PC-9 (cell line): ENCODE data around the gene RSAD1. TPM values are rescaled to one million over a fixed set of nuclear protein-coding genes. Genes with fewer than 3 reads are reported as not detected.

ENCODE experiments used
- BruUV-seq: library from RNA; stranded (reverse); fragments of 400-500 nt; replicated peaks from 2 replicates; lab custom pipeline; 2021; lab: Mats Ljungman, UMichigan
- CTCF ChIA-PET: fragments of 300-600 bp; sonication (Branson Sonifier 250); formaldehyde crosslinking; loops from one replicate; lab custom pipeline; 2022; ENCODE audit warnings: antibody characterized with exemption; lab: Charles Lee
- POLR2A ChIA-PET: fragments of 300-600 bp; sonication (Branson Sonifier 250); formaldehyde crosslinking; loops from one replicate; lab custom pipeline; 2022; ENCODE audit warnings: antibody characterized with exemption; ENCODE audit not compliant: unreplicated experiment; lab: Charles Lee
- DNase-seq, 2 experiments: peaks; one replicate each; pipeline versions ENCODE4 v3.0.0 to v3.0.0-alpha.2; 2015 to 2022; ENCODE audit warnings: mixed read lengths in 1 of 2
- H2AFZ ChIP-seq: fragments of 200-600 bp; sonication (generic); 2 replicates; pipeline ENCODE4 v1.8.1; 2017; ENCODE audit warnings: antibody characterized with exemption
- H3F3A ChIP-seq: fragments of 200-600 bp; sonication (generic); 2 replicates; pipeline ENCODE4 v1.8.1; 2017; ENCODE audit warnings: antibody characterized with exemption, mild to moderate bottlenecking, low read depth; ENCODE audit not compliant: insufficient read depth
- H3K27ac ChIP-seq: fragments of 200-600 bp; sonication (generic); 2 replicates; pipeline ENCODE4 v1.6.1; 2016; ENCODE audit warnings: mixed run types
- H3K27me3 ChIP-seq: fragments of 200-600 bp; sonication (generic); 2 replicates; pipeline ENCODE4 v1.6.1; 2016; ENCODE audit warnings: low read depth, mixed run types; ENCODE audit not compliant: insufficient read depth
- H3K36me3 ChIP-seq: fragments of 200-600 bp; sonication (generic); 2 replicates; pipeline ENCODE4 v1.6.1; 2016; ENCODE audit warnings: low read depth, mixed run types
- H3K4me1 ChIP-seq: fragments of 200-600 bp; sonication (generic); replicated peaks from 2 replicates; pipeline ENCODE4 v1.6.1; 2016; ENCODE audit warnings: mixed run types; ENCODE audit not compliant: insufficient read depth
- H3K4me2 ChIP-seq: fragments of 200-600 bp; sonication (generic); 2 replicates; pipeline ENCODE4 v1.6.1; 2017; ENCODE audit warnings: mixed run types
- H3K4me3 ChIP-seq: fragments of 200-600 bp; sonication (generic); 2 replicates; pipeline ENCODE4 v1.6.1; 2016; ENCODE audit warnings: mixed run types
- H3K79me2 ChIP-seq: fragments of 200-600 bp; sonication (generic); 2 replicates; pipeline ENCODE4 v1.6.1; 2017; ENCODE audit warnings: low read depth, mixed run types
- H3K9me2 ChIP-seq: fragments of 200-600 bp; sonication (generic); 2 replicates; pipeline ENCODE4 v1.8.1; 2017; ENCODE audit warnings: mild to moderate bottlenecking; ENCODE audit not compliant: insufficient read depth
- H3K9me3 ChIP-seq: fragments of 200-600 bp; sonication (generic); 2 replicates; pipeline ENCODE4 v1.8.1; 2016; ENCODE audit warnings: low read depth; ENCODE audit not compliant: insufficient read depth
- H4K20me1 ChIP-seq: fragments of 200-600 bp; sonication (generic); 2 replicates; pipeline ENCODE4 v1.8.1; 2017; ENCODE audit not compliant: insufficient read depth
- CTCF ChIP-seq: fragments of 200-600 bp; sonication (generic); conservative IDR thresholded peaks from 2 replicates; pipeline ENCODE4 v1.6.1; 2017; ENCODE audit warnings: mixed run types, antibody characterized with exemption, mild to moderate bottlenecking, moderate library complexity
- EZH2 ChIP-seq: fragments of 200-600 bp; sonication (generic); IDR thresholded peaks from 2 replicates; pipeline ENCODE4 v1.8.0; 2017; ENCODE audit warnings: antibody characterized with exemption, low read depth
- intact Hi-C: fragments of 100-400 bp; cut with micrococcal nuclease; formaldehyde crosslinking; loops from one replicate; pipeline ENCODE4 v1.10.0; 2022; ENCODE audit not compliant: unreplicated experiment
- total RNA-seq: library from RNA; stranded (reverse); gene quantifications from 2 replicates; pipeline ENCODE4 v1.2.3, GENCODE V29; 2021

The RSAD1 gene
- total RNA-seq, 1 experiment from 2014 or later = 15.1 TPM

DNA sequence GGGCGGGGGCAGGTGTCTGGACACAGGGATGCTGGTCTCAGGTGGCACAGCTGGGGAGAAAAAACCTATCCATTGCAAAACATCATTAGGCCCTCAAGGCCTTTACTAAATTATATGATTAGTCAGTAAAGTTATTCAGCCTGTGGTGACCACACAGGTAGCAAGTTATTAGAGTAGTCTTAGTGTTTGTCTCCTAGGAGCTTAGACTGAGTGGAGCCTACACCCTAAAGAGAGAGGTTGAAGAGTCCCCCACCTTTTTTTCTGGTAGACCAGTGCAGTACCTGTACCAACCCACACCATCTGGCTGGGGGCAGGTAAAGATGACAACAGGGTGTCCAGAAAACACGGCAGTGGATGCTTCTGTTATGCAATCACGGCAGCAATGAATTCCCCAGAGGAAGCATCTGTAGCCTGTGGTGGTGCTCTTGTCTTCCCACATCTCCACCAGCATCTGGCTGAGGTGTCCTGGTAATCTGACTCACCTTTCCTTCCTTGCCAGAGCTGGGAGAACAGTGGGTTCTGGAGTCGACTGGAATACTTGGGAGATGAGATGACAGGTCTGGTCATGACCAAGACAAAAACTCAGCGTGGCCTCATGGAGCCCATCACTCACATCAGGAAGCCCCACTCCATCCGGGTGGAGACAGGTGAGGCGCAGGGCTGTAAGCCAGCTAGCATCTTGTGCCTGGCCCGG lies 40.6 kb downstream of the RSAD1 start:
- Histone ChIP-seq H3K9me3 (no peaks in the 10 kb centered on the region), H3F3A (peaks cover 14% of the 10 kb centered on the region), H3K4me3 (no peak overlapping the region), H3K9me2 (no peaks in the 10 kb centered on the region), H3K79me2 (no peaks in the 10 kb centered on the region), H2AFZ (no peak overlapping the region), H3K36me3 (no peaks in the 10 kb centered on the region), H3K27me3 (no peaks in the 10 kb centered on the region), H4K20me1 (no peaks in the 10 kb centered on the region), H3K4me2 (no peak overlapping the region), H3K27ac (no peak overlapping the region), H3K4me1 (peaks cover 9% of the 10 kb centered on the region)
- CTCF ChIA-PET = no interaction called here
- intact Hi-C loops = no loop called here
- TF ChIP-seq EZH2 (no peak), CTCF (no peak)
- POLR2A ChIA-PET = interaction anchor here (0.7 kb wide), 1 partner anchor 237 kb away, joined by 4 read pairs; no protein-coding TSS in a partner anchor
- DNase-seq = no peak
- no TSS peak for BruUV-seq

DNA sequence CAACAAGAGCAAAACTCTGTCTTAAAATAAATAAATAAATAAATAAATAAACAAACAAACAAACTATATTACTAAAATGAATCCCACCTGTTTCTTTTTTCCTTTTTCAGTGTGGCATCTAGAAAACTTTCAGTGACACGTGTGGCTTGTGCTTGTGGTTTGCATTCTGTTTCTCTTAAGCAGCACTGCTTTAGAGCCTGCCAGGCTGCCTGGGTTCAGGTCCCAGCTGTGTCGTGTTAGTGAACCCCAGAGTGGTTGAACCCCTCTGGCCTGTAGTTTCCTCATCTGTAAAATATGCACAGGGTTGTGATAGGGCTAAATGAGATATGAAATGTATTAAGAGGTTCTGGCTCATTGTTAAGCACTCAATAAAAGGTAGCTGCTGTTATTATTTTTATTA lies 41.8 kb downstream of the RSAD1 start:
- Histone ChIP-seq H3K79me2 (no peaks in the 10 kb centered on the region), H3K4me3 (no peak overlapping the region), H3K9me2 (no peaks in the 10 kb centered on the region), H3F3A (peaks cover 14% of the 10 kb centered on the region), H3K27me3 (no peaks in the 10 kb centered on the region), H3K36me3 (no peaks in the 10 kb centered on the region), H4K20me1 (no peaks in the 10 kb centered on the region), H3K27ac (no peak overlapping the region), H3K4me1 (peaks cover 9% of the 10 kb centered on the region), H3K4me2 (no peak overlapping the region), H3K9me3 (no peaks in the 10 kb centered on the region), H2AFZ (no peak overlapping the region)
- no TSS peak for BruUV-seq
- intact Hi-C loops = no loop called here
- POLR2A ChIA-PET = interaction anchor here (0.5 kb wide), 1 partner anchor 28 kb away, joined by 3 read pairs; no protein-coding TSS in a partner anchor
- no peak for DNase-seq
- no peak for TF ChIP-seq CTCF
- TF ChIP-seq EZH2 = no peak
- CTCF ChIA-PET = no interaction called here

DNA sequence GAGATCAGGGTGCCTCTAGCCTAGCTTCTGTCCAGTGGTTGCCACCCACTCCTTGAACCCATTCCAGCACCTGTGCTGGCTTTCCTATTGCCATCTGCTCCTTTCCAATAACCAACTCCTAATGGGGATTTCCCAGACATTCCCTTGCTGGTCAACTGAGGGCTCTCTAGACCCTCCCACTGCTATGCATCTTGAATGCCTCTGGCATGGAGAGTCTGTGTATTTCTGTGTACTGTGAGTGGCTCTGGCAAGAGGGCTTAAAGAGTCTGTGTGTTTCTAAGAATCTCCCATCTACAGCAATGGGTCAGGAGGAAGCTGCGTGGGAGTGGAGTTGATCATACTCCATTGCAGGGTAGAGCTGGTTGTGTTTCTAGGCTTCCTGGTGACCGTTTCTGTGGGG lies 42.9 kb downstream of the RSAD1 start:
- POLR2A ChIA-PET = no interaction called here
- CTCF ChIA-PET = no interaction called here

More for the DNA sequence above, 42.9 kb downstream of the RSAD1 start:
- no peaks in the 10 kb centered on the region for H3K36me3 ChIP-seq
- H3K9me3 ChIP-seq = no peaks in the 10 kb centered on the region
- no peak for DNase-seq
- no peaks in the 10 kb centered on the region for H3K27me3 ChIP-seq
- H3K9me2 ChIP-seq = no peaks in the 10 kb centered on the region
- BruUV-seq = no TSS peak
- peaks cover 14% of the 10 kb centered on the region for H3F3A ChIP-seq
- intact Hi-C loops = no loop called here
- no peak overlapping the region for H2AFZ ChIP-seq
- H3K27ac ChIP-seq = no peak overlapping the region
- H3K4me1 ChIP-seq = peaks cover 9% of the 10 kb centered on the region
- TF ChIP-seq EZH2 (no peak), CTCF (no peak)
- H3K79me2 ChIP-seq = no peaks in the 10 kb centered on the region
- H4K20me1 ChIP-seq = no peaks in the 10 kb centered on the region
- no peak overlapping the region for H3K4me3 ChIP-seq
- no peak overlapping the region for H3K4me2 ChIP-seq
